Cardiac septum (tissue), 1 donor: ENCODE data around the gene HCRT. TPM values are rescaled to one million over a fixed set of nuclear protein-coding genes. Genes with fewer than 3 reads are reported as not detected.
A peak's percentile ranks its signal among the peaks of the same experiment; 100 is the strongest.
"Not testable (repeated sequence)": the region's sequence is repeated elsewhere in the genome, so short reads cannot be mapped to it uniquely, and the experiment has no call there.

Experiments
- DNase-seq: peaks from one replicate; pipeline ENCODE4 v3.0.0-alpha.2; 2020; ENCODE audit warnings: low spot score
- intact Hi-C: fragments of 100-400 bp; cut with DNase I; formaldehyde crosslinking; loops from one replicate; pipeline ENCODE4 v1.14.0; 2022
- long read RNA-seq: library from polyadenylated mRNA; unstranded; transcript quantifications from one replicate; pipeline ENCODE4 v2.0.0, GENCODE V29; 2021
- total RNA-seq: library from RNA; stranded (reverse); fragmentation: NEBNext Ultra II Directional; extraction: Animal tissue kit (Norgen Biotek cat#: 25700); gene quantifications from one replicate; pipeline ENCODE4 v1.2.1, GENCODE V29; 2021
- donor health status: DM: no; HTN: no; CAD: no.

HCRT gene, protein sequence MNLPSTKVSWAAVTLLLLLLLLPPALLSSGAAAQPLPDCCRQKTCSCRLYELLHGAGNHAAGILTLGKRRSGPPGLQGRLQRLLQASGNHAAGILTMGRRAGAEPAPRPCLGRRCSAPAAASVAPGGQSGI
- not detected for total RNA-seq
- long read RNA-seq = 0 reads

DNA sequence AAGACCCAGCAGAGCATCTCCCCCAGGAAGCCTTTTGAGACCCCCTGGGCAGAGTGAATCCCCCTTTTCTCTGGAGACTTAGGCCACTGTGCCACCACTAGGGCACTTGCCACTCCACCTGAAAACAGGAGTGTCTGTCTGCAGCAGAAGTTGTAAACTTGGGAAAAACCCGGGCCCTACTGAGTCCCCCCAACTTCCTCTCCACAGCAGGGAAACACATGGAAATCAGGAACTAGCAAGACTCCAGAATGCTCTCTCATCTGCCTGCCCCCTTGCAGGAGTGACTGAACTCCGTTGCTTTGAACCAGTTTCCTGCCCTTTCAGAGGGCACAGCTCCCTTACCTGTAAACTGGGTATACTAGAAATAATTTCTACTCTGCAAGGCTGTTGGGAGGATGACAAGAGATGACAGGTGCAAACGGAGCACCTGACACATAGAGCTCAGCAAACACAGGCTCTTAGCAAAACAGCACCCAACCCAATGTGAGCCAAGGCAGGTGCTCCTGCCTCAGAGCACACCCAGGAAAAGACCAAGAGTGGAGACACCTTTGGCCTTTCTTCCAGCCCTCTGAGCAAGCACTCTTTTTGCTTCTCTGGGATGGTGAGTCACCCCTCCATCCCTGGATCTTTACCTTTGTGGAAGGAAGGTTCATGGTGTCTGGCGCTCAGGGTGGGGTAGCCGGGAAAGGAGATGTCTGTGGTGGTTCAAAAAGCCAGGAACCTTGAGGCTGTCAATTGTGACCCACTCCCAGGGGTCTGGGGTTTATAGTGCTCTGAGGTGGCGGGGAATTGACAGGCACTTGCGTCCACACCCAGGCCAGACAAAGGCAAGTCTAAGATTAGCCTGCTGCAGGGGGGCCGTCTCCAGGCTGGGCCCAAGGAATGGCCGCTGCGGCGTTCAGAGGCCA lies at the start of gene HCRT:
TSS of gene HCRT (minus strand) at position 740 of the 908 bp plus-strand sequence. CDS start at position 653, 87 bp downstream.
- DNase-seq = no peak
- intact Hi-C loops = loop anchor here (5.0 kb wide), 1 partner anchor 58 kb away; no protein-coding TSS in a partner anchor

- DNase-seq = no peak
- intact Hi-C loops = no loop called here
These were observed 48.7 kb upstream of the HCRT start for GRCh38 chr17:42233994-42234393.

GRCh38 chr17:42233156-42233555 lies 47.9 kb upstream of the HCRT start:
- intact Hi-C loops = no loop called here
- no peak for DNase-seq

DNA sequence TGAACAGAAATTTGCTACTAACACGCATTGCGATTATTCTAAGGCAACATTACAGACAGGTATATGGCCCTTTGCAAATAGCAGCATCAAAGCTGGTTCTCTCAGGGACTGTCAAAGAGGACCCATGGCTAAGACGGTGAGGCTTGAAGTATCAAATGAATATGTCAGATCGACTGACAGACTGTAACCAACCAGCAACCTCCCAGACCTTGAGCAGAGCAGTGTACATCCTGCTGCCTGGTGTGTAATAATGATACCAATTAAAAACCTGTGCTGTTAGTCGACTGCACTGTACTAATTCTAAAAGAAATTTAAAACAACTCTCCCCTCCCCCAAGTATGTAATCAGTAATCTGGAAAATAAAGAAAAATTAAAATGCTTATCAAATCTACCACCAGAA lies 45.0 kb upstream of the HCRT start:
- intact Hi-C loops = no loop called here
- DNase-seq = no peak

- intact Hi-C loops = no loop called here
- no peak for DNase-seq
These were observed 42.8 kb upstream of the HCRT start for GRCh38 chr17:42227849-42228700.

- intact Hi-C loops = no loop called here
These were observed 40.4 kb upstream of the HCRT start for GRCh38 chr17:42225646-42226045.

DNA sequence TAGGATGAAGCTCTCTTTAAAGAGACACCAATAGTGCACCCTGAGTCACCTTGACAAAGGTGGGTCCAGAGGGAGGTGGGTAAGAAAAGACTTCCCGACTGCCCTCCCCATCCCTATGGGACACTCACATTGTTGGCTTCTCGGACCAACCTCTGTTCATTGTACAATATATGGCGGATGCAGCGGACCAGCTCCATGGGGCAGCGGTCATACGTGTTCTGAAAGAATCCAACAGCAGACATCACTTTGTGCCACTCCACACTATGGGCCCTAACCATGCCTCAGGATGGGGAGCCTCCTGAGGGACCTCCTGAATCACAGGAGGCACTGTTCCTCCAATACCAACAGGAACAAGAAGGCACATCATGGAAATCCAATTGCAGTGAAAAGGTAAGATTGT lies 39.4 kb upstream of the HCRT start:
- DNase-seq = no peak
- intact Hi-C loops = no loop called here

More at GRCh38 chr17:42225646-42226045, 40.4 kb upstream of the HCRT start:
- DNase-seq = no peak

DNA sequence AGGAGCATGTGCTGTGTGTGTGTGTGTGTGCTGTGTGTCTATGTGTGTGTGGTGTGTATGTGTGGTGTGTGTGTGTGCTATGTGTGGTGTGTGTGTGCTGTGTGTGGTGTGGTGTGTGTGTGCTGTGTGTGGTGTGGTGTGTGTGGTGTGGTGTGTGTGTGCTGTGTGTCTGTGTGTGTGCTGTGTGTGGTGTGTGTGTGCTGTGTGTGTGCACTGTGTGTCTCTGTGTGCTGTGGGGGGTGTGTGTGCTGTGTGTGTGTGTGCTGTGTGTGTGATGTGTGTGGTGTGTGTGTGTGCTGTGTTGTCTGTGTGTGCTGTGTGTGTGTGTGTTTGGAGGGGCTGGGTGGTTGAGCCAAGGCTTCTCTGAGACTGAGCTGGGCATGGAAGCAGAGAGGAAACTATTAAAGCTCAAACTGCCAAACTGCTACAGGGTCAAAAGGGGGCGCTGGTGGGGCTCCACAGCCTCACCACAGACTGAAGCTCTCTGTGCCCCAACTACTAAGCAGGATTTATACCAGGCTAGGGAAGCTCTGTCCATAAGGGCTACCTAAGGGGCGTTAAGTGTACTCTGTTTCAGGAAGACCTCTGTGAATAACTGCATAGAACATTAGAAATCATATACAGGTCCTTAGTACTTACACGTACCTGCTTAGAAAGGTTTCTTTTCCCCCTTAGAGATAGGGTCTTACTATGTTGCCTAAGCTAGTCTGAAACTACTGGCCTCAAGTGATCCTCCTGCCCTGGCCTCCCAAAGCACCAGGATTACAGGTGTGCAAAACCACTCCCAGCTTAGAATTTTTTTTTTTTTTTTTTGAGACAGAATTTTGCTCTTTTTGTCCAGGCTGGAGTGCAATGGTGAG lies 36.9 kb upstream of the HCRT start:
- intact Hi-C loops = no loop called here
- no peak for DNase-seq

DNA sequence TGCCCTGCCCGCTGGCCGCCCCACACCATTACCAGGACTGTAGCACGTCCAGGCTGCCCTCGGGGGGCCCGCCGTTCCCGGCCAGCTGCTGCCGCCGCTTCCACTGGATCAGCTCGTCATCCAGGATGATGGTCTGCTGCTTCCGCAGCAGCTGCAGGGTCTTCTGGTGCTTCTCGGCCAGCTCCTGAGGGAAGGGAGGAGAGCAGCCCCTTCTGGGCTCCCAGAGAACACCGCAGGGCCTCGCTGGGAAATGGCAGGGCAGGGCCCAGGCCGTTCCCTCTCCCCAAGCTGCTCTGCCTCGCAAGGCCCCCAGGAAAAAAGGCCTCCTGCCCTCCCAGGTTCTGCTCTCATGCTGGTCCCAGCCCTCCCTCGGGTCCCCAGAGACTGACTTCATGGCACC lies 34.0 kb upstream of the HCRT start:
- not testable (repeated sequence) for DNase-seq

GRCh38 chr17:42214156-42214555 lies 28.9 kb upstream of the HCRT start:
- DNase-seq = no peak
- intact Hi-C loops = no loop called here

More for the DNA sequence above, 34.0 kb upstream of the HCRT start:
- intact Hi-C loops = not testable (repeated sequence)

GRCh38 chr17:42212382-42212781 lies 27.1 kb upstream of the HCRT start:
- no peak for DNase-seq
- intact Hi-C loops = no loop called here

DNA sequence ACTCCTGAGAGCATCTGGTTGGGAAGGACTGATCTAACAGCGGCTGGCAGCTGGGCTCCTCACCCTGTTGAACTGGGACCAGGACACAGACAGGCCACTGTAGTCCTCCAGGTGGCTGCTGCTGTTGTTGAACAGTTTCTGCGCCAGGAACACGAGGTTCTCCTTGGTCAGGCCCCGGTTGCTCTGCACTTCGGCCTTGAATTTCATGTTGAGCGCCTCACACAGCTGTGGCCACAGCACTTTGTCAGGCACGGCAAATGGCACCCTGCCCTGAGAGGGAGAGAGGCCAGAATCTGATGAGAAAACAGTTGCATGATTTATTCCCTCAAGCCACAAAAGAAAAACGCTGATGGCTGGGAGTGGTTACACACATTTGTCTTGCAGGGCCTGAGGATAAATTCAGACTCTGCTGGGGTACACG lies 26.7 kb upstream of the HCRT start:
- intact Hi-C loops = not testable (repeated sequence)
- peak; percentile 83 for DNase-seq

DNA sequence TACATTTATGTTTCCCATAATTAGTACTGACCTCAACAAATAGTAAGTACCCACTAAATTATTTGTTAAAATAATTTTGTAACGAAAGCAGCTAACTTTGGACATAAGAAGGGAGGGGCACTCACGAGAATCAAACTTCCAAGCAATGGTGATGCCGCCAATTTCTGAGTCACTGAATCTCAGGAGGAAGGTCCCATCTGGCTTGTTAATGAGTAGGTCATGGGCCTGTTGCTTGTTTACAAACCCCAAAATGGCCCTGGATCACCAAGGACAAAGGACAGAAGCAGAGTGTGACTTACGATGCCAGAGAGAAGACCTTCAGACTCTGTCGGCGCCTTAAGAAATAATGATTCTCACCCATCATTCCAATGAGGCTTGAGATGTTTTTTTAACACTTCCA lies 24.8 kb upstream of the HCRT start:
- no peak for DNase-seq
- intact Hi-C loops = no loop called here

GRCh38 chr17:42206153-42206612 lies 20.9 kb upstream of the HCRT start:
- intact Hi-C loops, DNase-seq: not testable (repeated sequence)

DNA sequence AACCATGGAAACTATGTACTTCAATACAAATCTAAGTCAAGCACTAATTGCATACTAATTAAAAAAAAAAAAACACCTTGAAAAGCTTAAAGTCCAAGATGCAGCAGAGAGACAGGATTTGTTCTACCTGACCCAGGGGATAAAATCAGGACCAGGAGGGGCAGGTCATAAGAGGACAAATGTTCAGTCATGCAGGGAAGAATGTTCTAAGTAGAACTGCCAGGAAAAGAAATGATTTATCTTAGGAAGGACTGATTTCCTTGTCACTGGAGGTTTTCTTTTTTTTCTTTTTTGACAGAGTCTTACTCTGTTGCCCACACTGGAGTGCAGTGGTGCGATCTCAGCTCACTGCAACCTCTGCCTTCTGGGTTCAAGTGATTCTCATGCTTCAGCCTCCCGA lies 18.1 kb upstream of the HCRT start:
- intact Hi-C loops = no loop called here

GRCh38 chr17:42202696-42203095 lies 17.4 kb upstream of the HCRT start:
- intact Hi-C loops = no loop called here
- no peak for DNase-seq

More for the DNA sequence above, 18.1 kb upstream of the HCRT start:
- no peak for DNase-seq

DNA sequence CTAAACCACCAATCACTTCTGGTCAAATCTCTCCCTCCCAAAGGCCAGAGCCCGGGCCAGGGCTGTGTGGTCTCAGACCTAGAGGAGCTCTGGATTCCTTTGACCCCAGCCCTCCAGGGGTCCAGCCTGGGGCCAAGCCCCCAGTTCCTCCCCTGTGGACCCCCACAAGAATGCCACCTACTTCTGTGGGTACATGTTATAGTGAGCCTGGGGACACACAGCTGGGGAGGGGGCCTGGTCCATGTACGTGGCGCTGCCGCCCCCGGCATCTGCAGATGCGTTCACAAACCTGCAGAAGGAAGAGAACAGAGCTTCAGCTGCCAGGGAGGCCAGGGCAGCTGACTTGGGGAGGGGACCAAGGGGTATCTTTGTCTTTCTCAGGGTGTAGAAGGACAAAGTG lies 16.9 kb upstream of the HCRT start:
- no peak for DNase-seq
- intact Hi-C loops = no loop called here

DNA sequence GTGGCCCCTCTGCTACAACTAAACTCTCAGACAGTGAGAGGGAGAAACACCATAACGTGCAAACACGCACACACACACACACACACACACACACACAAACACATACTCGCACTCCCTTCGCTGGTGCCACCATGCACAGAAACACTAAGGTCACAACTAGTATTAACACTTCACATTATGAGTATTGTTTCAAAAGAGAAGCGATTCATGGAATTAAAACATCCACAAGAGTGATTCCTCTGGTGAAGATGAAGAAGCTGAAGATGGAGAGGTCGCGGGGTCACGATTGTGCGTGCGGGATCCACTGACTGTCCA lies 16.2 kb upstream of the HCRT start:
- DNase-seq = no peak
- intact Hi-C loops = no loop called here
